Measurements from ENCODE around the gene CNTNAP2.
"Not testable (repeated sequence)": the region's sequence is repeated elsewhere in the genome, so short reads cannot be mapped to it uniquely, and the experiment has no call there.

CNTNAP2 gene

DNA sequence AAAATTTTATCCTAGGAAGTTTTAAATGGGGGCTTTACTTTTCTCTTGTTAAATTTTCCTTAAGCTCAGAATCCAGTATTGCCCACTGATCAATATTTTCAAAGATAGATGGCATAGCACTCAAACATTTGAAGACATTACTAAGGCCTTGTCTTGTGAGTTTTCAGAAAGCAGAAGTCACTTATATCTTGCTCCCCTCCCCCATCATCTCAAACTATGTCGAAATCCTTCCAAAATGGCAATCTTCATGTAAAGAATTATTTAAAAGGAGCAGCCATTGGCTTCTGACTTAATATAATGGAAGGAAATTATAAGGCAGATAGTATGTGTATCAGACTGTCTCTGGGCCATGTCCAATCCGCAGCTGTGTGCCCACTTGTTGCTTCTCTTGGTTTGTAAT is 1920.4 kb downstream of the CNTNAP2 start:
- no peak for DNase-seq (ENCODE audit: low read depth)

DNA sequence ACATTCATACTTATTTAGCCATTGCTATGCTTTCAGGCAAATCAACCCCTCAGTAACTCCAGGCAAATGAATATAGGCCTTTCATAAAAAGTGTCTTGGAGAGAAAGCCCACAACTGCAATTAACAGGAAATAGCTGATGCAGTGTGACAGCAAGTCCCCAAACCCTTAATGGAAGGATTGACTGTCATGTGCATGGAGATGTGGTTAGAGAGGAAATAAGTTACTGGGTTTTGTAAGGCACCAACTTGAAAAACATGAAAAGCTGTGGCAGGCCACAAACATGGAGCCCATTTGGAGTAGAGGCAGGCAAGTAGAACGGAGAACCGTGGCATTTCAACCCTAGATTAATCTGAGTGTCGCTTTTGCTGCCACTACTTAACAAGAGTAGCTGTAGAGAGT is 1924.6 kb downstream of the CNTNAP2 start:
- no peak for DNase-seq (ENCODE audit: low read depth)

DNA sequence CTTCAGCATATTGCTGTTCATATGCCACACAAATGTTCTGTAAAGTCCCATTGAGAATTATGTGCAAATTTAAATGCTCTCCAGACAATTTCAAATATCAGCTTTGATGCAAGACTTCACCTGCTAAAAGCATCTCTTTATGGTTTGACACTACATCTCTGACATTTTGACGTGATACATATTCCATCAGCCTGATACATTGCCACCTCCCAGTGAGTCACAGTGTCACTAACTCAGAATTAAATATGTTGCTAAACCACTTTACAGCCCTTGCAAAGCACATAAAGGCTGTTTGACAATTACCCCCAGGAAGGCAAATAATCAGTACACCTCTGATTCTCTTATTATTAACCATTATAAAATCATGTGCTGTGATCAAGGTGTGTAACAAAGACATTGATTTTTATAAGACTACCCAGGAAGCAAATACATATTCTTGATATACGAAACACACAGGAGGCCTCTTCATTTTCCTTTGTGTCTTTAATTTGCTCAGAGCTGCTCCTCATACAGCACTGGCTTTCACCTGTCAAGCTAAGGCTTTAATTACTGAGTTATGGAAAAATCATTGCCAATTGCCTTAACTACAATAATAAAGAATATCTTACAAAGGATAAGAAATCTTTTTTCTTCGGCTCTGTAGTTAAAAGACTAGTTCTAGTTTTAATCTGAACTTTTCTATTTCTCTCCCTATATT is 1926.5 kb downstream of the CNTNAP2 start:
- DNase-seq (ENCODE audit: low read depth) = no peak

DNA sequence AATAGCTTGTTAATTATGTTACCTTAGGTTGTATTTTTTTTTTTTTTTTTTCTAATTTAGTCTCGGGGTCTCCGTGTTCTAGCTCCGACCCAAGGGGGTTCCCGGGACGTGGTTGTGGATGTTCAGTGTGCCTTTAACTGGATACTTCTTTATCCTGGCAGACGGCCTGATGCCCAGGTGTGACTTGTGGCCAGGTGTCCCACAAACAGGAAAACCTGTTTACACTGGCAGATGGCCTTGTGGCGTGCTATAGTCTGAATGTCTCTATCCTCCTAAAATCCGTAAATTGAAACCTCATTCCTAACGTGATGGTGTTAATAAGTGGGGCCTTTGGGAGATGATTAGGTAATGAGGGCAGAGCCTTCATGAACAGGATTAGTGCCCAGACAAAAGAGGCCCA is 1927.6 kb downstream of the CNTNAP2 start:
- no peak for DNase-seq (ENCODE audit: low read depth)

DNA sequence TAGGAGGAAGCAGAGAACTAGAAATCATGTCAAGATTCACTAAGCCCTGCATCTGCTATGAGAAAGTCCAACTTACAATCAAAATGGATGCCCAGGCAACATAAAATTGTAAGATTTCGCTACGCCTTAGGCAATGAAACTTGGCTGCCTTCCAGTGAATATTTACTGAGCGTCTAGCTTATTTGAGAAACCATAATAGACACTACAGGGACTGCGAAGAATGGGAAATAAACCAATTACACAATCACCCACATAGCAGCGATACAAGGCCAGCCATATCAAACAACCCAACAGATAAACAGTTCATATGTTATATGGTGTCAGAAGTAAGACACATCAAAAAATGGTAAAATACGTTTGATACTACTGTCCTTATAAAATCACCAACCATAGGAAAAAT is 1928.9 kb downstream of the CNTNAP2 start:
- DNase-seq (ENCODE audit: low read depth) = no peak

DNA sequence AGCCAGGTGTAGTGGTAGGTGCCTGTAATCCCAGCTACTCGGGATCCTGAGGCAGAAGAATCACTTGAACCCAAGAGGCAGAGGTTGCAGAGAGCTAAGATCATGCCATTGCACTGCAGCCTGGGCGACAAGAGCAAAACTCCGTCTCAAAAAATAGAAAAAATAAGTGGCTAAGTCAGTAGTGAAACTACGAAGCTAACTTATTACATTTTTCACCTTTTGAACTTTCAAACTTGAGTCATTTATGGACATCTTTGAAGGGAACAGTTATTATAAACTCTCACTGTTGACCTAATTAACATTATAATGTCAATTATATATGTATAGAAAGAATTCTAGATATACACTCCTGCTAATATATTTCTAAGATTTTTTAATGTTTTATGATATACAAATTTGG is 1932.5 kb downstream of the CNTNAP2 start:
- DNase-seq (ENCODE audit: low read depth) = no peak

DNA sequence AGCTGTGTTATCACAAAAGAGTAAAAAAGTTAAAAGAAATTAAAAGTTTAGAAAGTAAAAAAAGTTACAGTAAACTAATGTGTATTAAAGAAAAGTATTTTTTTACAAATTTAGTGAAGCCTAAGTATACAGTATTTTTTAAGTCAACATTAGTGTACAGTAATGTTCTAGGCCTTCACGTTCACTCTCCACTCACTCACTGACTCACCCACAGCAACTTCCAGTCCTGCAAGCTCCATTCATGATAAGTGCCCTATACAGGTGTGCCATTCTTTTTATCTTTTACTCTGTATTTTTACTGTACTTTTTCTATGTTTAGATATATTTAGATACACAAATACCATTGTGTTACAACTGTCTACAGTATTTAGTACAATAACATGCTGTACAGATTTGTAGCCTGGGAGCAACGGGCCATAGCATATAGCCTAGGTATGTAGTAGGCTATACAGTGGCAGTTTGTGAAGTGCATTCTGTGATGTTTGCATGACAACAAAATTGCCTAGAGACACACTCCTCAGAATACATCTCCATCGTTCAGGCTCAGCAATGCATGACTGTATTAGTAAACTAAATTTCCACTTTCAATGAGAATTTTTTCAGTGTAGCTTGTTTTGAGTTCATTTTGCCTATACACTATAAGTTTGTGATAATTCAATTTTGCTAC is 1934.0 kb downstream of the CNTNAP2 start:
- DNase-seq (ENCODE audit: low read depth) = no peak

DNA sequence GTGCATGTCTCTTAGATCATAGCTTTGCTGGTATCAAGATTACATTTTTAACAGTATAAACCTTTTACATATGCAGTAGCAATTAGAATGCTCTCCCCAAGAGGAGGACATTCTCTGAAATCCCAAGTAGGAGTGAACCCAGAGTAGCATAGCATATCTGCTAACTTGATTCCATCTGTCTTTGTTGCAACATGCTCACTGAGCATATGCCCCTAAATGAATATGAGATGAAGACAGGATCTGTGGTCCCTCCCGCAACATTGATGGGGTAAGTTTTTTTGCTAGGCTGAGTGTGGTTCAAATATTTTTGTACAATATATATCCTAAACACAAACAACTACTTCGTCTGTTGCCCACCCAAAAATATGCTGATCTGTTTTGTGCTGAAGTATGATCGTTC is 1939.8 kb downstream of the CNTNAP2 start:
- DNase-seq (ENCODE audit: low read depth) = no peak

DNA sequence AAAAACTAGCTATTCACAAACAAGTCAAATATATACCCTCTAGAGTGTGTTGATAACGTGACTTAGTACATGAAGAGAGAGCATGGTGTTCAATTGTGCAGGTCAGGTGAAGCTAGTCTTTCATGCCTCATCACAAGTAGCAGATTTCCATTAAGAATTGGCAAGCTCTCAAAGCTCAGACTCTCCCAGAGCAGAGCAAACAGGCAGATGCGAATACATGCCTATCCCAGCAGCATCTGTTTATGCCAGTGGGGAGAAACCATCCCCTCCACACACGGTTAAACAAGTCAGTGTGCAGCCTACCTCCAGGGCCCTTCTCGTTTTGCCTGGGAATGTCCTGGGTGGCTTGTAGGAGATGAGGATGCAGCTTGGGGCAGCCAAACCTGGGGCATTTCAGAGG is 1941.5 kb downstream of the CNTNAP2 start:
- no peak for DNase-seq (ENCODE audit: low read depth)

DNA sequence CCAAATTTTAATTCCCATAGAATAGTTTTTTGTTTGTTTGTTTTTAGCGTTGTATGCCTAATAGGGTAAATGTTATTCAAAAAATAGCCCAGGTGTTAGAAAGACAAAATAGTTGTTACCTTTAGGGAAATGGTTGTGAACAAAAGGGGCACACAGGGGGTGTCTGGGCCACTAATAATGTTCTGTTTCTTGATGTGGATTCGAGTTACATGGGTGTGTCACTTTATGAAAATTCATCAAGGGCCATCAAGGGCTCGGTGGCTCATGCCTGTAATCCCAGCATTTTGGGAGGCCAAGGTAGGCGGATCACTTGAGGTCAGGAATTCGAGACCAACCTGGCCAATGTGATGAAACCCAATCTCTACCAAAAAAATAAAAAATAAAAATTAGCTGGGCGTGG is 1942.2 kb downstream of the CNTNAP2 start:
- DNase-seq (ENCODE audit: low read depth) = no peak

DNA sequence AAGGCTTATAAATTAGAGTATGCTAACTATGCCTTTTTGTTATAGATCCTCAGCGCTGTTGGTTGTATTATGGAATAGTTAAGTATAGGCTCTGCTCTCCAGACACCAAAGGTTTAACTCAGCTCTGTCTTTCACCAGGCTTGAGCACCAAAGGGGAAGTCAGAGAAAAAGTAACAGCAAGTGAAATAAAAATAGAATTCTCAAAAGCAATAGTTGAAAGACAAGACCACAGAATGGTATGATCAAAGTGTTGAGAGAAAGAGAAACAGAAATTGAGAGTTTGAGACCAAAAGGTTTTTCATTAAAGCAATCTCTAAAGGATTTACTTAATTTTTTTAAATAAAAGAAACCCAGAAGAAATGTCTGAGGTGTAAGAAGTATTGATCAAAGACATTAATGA is 1944.1 kb downstream of the CNTNAP2 start:
- no peak for DNase-seq (ENCODE audit: low read depth)

DNA sequence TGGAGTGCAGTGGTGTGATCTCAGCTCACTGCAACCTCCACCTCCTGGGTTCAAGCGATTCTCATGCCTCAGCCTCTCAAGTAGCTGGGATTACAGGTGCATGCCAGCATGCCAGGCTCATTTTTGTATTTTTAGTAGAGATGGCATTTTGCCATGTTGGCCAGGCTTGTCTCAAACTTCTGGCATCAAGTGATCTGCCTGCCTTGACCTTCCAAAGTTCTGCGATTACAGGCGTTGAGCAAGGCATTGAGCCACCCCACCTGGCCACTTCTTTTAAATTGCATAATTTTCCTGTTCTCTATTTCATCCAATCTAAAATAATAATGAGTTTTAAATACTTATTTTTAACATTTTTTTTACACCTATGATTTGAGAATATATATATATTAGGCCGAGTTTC is 1961.5 kb downstream of the CNTNAP2 start:
- DNase-seq (ENCODE audit: low read depth) = not testable (repeated sequence)

DNA sequence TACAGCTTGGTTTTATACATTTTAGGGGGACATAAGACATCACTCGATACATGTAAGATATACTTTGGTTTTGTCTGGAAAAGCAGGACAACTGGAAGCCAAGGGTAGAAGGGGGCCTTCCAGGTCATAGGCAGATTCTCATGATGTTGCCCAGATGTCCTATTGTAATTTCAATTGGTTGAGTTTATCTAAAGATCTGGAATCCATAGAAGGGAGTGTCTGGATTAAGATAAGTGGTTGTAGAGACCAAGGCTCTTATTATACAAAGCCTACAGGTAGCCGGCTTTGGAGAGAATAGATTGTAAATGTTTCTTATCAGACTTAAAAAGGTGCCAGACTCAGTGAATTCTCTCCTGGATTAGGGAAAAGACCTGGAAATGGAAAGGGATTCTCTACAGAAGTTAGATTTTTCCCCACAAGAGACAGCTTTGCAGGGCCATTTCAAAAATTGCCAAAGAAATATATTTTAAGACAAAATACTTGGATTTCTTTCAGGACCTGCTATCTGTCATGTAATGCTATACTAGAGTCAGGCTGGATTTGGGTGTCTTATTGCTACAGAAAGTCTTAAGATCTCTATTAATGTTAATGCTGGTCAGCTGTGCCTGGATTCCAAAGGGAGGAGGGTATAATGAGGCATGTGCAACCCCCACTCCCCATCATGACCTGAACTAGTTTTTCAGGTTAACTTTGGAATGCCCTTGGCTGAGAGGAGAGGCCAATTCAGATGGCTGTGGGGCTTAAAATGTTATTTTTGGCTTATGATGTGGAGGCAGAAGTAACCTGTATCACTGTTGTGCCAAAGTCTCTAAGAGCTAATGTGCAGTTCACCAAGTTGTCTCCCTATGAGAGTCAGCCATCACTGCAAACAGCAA is 1962.8 kb downstream of the CNTNAP2 start:
- DNase-seq (ENCODE audit: low read depth) = no peak

DNA sequence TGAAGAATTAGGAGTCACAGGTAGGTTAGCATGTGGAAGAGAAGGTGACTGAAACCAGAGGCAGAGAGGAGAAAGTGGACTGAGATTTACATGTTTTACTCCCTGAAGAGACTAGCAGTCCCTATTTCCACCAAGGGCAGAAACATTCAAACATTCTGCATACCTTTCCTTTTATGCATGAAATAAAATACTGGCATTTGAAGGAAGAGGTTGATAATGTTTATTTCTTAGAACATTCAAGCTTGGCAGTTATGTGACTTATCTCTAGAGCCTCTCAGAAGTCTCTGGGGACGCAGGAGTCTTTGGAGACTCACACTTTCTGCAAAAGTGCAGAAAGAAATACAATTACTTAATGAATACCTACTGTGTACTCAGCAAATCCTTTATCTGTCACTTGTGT is 1966.8 kb downstream of the CNTNAP2 start:
- no peak for DNase-seq (ENCODE audit: low read depth)

DNA sequence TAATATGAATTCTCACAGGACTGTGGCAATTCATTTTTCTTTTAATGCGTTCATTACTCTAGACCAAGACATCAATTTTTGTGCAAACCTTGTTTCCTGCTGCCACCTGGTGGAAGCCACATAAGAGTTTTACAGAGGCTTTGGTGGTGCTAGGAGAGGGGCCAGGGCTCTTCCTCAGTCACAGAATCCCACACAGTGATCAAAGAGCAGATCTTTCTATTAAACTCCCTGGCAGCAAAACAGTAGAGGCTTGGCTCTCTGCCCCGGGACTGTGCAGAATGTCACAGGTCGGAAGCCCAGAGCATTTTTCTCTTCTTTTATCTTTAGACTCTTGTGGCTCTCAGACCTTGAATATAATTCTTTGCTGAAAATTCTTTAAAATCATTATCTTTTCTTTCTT is 1967.5 kb downstream of the CNTNAP2 start:
- DNase-seq (ENCODE audit: low read depth) = no peak

DNA sequence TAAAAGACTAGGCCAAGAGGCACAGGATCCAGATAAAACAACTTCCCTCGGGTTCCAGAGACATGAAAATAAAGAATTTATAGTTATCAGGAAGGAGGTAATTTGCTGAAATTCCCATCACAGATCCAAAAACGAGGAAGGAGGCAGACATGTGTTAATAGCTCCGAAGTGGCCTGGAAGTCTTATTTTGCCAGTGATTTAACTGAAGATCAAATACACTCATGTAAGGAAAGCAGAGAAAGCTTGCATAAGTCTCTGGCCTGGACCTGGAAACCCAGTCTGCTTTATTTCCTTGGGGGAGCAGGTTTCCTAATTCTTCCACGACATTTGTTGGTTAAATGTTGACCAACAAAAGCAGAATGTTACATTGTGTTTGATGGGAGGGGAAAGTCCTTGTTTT is 1975.3 kb downstream of the CNTNAP2 start:
- no peak for DNase-seq (ENCODE audit: low read depth)

DNA sequence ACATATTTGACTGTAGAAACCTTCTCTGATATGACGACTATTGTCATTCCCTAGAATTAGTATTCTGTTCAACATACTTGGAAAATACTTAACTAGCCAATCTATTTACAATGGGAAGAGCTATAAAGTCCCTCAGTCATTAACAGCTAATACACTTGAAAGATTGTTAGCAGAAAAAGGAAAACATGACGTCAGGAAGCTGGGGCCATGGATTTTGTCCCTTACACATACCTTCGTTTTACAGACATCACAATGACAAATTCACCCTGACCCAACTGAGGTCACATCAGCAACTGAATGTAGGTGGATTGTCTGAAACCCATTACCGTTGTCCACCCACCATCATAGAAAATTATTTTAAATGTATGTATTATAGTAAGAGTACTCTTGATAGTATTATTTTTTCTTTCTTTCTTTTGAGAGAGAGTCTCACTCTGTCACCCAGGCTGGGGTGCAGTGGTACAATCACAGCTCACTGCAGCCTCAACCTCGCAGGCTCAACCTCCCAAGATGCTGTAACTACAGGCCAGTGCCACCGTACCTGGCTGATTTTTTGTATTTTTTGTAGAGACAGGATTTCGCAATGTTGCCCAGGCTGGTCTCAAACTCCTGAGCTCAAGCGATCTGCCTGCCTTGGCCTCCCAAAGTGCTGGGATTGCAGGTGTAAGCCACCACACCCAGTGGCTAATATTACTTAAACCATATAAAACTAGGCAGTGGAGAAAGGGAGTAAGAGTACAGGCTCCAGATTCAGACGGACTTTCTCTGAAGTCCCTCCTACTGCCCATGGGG is 1977.0 kb downstream of the CNTNAP2 start:
- no peak for DNase-seq (ENCODE audit: low read depth)

DNA sequence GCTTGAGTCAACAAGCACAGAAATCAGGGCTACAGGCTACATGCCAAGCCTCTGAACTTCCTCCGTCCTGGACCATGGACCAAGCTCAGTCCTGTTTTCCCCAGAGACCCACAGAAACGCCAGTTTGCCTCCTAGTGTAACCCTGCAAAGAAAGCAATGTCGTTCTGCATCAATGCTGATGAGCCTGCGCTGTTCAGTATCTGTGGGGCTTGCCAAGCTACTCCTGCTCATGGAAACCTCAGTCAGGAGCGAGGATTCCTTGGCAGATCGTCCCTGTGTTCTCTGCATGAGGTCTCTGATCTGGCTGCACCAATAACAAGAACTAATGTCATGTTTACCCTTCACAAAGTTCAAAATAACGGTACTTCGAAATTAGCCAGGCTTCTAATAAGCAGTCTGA is 1978.5 kb downstream of the CNTNAP2 start:
- DNase-seq (ENCODE audit: low read depth) = no peak

DNA sequence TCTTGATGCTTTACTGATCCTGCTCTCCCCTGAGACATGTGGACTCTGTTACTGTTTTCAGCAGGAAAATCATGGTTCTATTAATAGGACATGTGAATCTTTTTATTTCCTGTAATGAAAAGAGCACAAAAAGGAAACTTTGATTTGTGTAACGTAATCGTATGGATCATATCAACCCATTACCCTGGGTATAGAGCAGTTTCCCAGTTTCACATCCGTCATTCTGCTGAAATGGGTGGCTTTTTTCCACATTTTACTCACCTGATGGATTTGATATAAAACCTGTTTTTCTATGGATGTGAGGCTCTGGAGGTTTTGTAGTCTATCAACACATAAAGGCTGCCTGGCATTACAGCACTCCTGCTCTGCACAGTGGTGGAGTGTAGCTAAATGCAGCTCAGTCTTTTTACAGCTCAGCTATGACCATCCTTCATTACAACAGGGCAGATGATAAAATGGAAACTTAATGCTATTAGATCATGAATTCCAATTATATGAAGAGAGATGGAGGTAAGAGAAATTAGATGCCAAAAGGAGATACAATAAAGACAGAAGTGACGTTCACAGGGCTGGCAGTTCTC is 1987.6 kb downstream of the CNTNAP2 start:
- no peak for DNase-seq (ENCODE audit: low read depth)

DNA sequence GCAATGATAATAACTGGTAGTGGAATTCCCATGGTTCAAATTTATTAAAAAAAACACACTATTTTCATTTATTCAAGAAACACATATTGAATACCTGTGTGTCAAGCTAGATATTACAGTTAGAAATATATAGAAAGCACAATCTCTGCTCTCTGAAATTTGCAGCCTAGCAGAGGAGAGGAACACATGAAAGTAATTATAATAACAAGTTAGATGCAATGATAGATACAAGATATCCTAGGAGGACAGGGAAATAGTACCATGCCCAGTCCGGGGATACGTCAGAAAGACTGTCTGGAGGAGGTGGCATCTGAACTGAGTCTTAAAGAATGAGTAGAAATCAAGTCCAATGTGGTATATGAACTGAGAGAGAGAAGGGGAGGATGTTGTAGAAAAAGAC is 1988.3 kb downstream of the CNTNAP2 start:
- no peak for DNase-seq (ENCODE audit: low read depth)

DNA sequence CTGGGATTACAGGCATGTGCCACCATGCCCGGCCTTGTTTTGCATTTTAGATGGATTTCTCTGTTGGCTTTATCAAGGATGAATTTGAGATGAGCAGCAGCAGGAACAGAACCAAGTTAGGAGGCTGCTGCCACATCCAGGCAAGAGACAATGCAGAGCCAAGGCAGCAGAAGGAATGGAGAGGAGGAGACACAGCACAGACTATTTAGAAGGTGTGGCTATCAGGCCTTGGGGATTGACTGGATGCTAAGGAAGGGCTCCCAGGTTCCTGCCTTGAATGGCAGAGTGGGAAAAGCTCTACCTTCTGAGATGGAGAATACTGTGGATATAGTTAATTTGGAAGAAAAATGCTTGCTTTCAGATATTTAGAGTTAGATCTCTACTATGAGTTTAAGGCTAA is 1989.3 kb downstream of the CNTNAP2 start:
- DNase-seq (ENCODE audit: low read depth) = no peak
